Effector CD4-positive, alpha-beta T cell (primary cell): Measurements from ENCODE around the gene SAMD10.
"Not testable (repeated sequence)": the region's sequence is repeated elsewhere in the genome, so short reads cannot be mapped to it uniquely, and the experiment has no call there.

ENCODE experiments used
- DNase-seq: peaks from one replicate; pipeline ENCODE4 v3.0.0-alpha.2; 2020

SAMD10 gene

GRCh38 chr20:63968136-63968927 is 11.1 kb downstream of the SAMD10 start:
- DNase-seq = no peak

GRCh38 chr20:63967330-63968135 is 11.9 kb downstream of the SAMD10 start:
- no peak for DNase-seq

GRCh38 chr20:63966944-63967322 is 12.5 kb downstream of the SAMD10 start:
- no peak for DNase-seq

- DNase-seq = no peak
Observed at GRCh38 chr20:63966172-63966943, 13.1 kb downstream of the SAMD10 start.

GRCh38 chr20:63964412-63964811 is 15.0 kb downstream of the SAMD10 start:
- no peak for DNase-seq

- DNase-seq = no peak
Observed at GRCh38 chr20:63963784-63964301, 15.6 kb downstream of the SAMD10 start.

GRCh38 chr20:63963348-63963741 is 16.1 kb downstream of the SAMD10 start:
- DNase-seq = no peak

GRCh38 chr20:63962426-63963347 is 16.8 kb downstream of the SAMD10 start:
- no peak for DNase-seq

GRCh38 chr20:63961664-63962425 is 17.6 kb downstream of the SAMD10 start:
- no peak for DNase-seq

- DNase-seq = not testable (repeated sequence)
Observed at GRCh38 chr20:63960654-63961621, 18.5 kb downstream of the SAMD10 start.

GRCh38 chr20:63959699-63960075 is 19.8 kb downstream of the SAMD10 start:
- no peak for DNase-seq

- no peak for DNase-seq
Observed at GRCh38 chr20:63958964-63959698, 20.3 kb downstream of the SAMD10 start.

GRCh38 chr20:63958471-63958870 is 21.0 kb downstream of the SAMD10 start:
- no peak for DNase-seq

GRCh38 chr20:63957690-63958441 is 21.6 kb downstream of the SAMD10 start:
- no peak for DNase-seq

GRCh38 chr20:63957004-63957689 is 22.3 kb downstream of the SAMD10 start:
- peak; percentile 63 for DNase-seq

- no peak for DNase-seq
Observed at GRCh38 chr20:63956664-63957003, 22.8 kb downstream of the SAMD10 start.

GRCh38 chr20:63955827-63956663 is 23.4 kb downstream of the SAMD10 start, which contains the start of gene UCKL1:
UCKL1 (minus strand) TSS chr20:63956416; CDS start chr20:63956372, 44 bp downstream.
- DNase-seq = peak; percentile 88
